Psoas muscle (tissue), 8 donors: ENCODE data around the gene ARHGAP24. TPM values are rescaled to one million over a fixed set of nuclear protein-coding genes. Genes with fewer than 3 reads are reported as not detected.

Experiments used
- ATAC-seq, 4 donors: fragments of 200-7000 bp; cut with Tn5 transposase; one replicate each; pipeline ENCODE4 v1.9.1; 2020; ENCODE audit warnings: moderate library complexity in 3 of 4, mild to moderate bottlenecking in 2 of 4
- DNase-seq, 2 donors: peaks; one replicate each; pipeline ENCODE4 v3.0.0-alpha.2; 2020
- H3K27ac ChIP-seq: fragments of 200-600 bp; one replicate; pipeline ENCODE4 v1.8.0; 2022
- H3K27me3 ChIP-seq, 3 donors: fragments of 200-600 bp in 1 of 3; one replicate each; pipeline versions ENCODE4 v1.6.1 to v1.8.0; 2013 to 2022; ENCODE audit warnings: low read length in 2 of 3, mild to moderate bottlenecking in 2 of 3, moderate library complexity in 1 of 3; ENCODE audit not compliant: insufficient read depth in 3 of 3
- H3K36me3 ChIP-seq, 2 donors: fragments of 200-600 bp in 1 of 2; one replicate each; pipeline versions ENCODE4 v1.6.1 to v1.8.0; 2013 to 2022; ENCODE audit warnings: low read depth in 1 of 2, mild to moderate bottlenecking in 1 of 2, moderate library complexity in 1 of 2; ENCODE audit not compliant: insufficient read depth in 1 of 2
- H3K4me1 ChIP-seq: fragments of 200-600 bp; one replicate; pipeline ENCODE4 v1.8.0; 2022
- H3K4me3 ChIP-seq: fragments of 200-600 bp; one replicate; pipeline ENCODE4 v1.8.0; 2022; ENCODE audit warnings: mild to moderate bottlenecking
- H3K9me3 ChIP-seq: fragments of 200-600 bp; one replicate; pipeline ENCODE4 v1.8.0; 2022
- WGBS, 3 donors: extraction: QIAGEN DNeasy Blood & Tissue Kit; methylation state at CpG; one replicate each; pipeline versions ENCODE4 v1.1.6 to v1.1.7; 2013; 5-methylcytosine and 5-hydroxymethylcytosine counted together
- intact Hi-C, 2 donors: fragments of 100-400 bp; cut with DNase I; formaldehyde crosslinking; loops; one replicate each; pipeline versions ENCODE4 v1.11.0 to v1.14.2; 2022
- polyA plus RNA-seq, 3 donors: library from polyadenylated mRNA; stranded (reverse); fragments of 200-250 nt; gene quantifications; one replicate each; pipeline ENCODE4 v1.2.3, GENCODE V29; 2013
- total RNA-seq, 4 donors: library from RNA; stranded (reverse); fragmentation: NEBNext Ultra II Directional in 2 of 4; extraction: Animal tissue kit (Norgen Biotek cat#: 25700) in 2 of 4; gene quantifications; one replicate each; pipeline versions ENCODE4 v1.2.1 to v1.2.4, GENCODE V29; 2021 to 2023
- TF ChIP-seq, protein P1 (sequence below): fragments of 200-600 bp; IDR thresholded peaks from one replicate; pipeline ENCODE4 v1.8.0; 2022; ENCODE audit warnings: antibody characterized with exemption
- donor health status: healthy with polysubstance abuse.
- donor health status: DM: no; HTN: no; CAD: no; lungs with moderate emphysema.
- donor health status: Bipolar disorder and iron deficiency.
- donor health status: healthy.
- donor health status: DM: yes; HTN: yes; CAD: no.
- donor health status: DM: no; HTN: no; CAD: no.
- donor health status: DM: no; HTN: no; CAD: no.
- donor health status: DM: yes; HTN: yes; CAD: no.

ARHGAP24 gene
- total and polyA plus RNA-seq, 7 donors, result 2.3 to 25.7 (median 4.6) TPM

- Histone ChIP-seq H3K4me1 (no peaks in the 10 kb centered on the region), H3K27me3 (no peaks in the 10 kb centered on the region), H3K27ac (no peak overlapping the region), H3K36me3 (no peaks in the 10 kb centered on the region), H3K9me3 (no peaks in the 10 kb centered on the region), H3K4me3 (no peak overlapping the region)
- no peak for DNase-seq
- no peak for ATAC-seq
- intact Hi-C loops, result no loop called here
- WGBS, 3 donors, result 95 to 100% (median 98%) methylated on average over 1 of the region's 1 CpG
- TF ChIP-seq, protein P1, sequence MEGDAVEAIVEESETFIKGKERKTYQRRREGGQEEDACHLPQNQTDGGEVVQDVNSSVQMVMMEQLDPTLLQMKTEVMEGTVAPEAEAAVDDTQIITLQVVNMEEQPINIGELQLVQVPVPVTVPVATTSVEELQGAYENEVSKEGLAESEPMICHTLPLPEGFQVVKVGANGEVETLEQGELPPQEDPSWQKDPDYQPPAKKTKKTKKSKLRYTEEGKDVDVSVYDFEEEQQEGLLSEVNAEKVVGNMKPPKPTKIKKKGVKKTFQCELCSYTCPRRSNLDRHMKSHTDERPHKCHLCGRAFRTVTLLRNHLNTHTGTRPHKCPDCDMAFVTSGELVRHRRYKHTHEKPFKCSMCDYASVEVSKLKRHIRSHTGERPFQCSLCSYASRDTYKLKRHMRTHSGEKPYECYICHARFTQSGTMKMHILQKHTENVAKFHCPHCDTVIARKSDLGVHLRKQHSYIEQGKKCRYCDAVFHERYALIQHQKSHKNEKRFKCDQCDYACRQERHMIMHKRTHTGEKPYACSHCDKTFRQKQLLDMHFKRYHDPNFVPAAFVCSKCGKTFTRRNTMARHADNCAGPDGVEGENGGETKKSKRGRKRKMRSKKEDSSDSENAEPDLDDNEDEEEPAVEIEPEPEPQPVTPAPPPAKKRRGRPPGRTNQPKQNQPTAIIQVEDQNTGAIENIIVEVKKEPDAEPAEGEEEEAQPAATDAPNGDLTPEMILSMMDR, result no peak
These were observed 511.3 kb downstream of the ARHGAP24 start for GRCh38 chr4:85986266-85986665.

- WGBS, 3 donors, result 91 to 99% (median 96%) methylated on average over 2 of the region's 2 CpGs
- no peaks in the 10 kb centered on the region for H3K27me3 ChIP-seq
- H3K9me3 ChIP-seq, result no peaks in the 10 kb centered on the region
- TF ChIP-seq, protein P1, result no peak
- H3K27ac ChIP-seq, result no peak overlapping the region
- no peaks in the 10 kb centered on the region for H3K4me1 ChIP-seq
- ATAC-seq, result no peak
- DNase-seq, result no peak
- peaks cover 0 to 10% of the 10 kb centered on the region in 2 donors for H3K36me3 ChIP-seq
- H3K4me3 ChIP-seq, result no peak overlapping the region
- intact Hi-C loops, result no loop called here
These were observed 518.7 kb downstream of the ARHGAP24 start for GRCh38 chr4:85993641-85994040.

- H3K4me3 ChIP-seq, result no peak overlapping the region
- TF ChIP-seq, protein P1, result no peak
- peaks cover 0 to 10% of the 10 kb centered on the region in 2 donors for H3K36me3 ChIP-seq
- H3K9me3 ChIP-seq, result no peaks in the 10 kb centered on the region
- no peak for DNase-seq
- intact Hi-C loops, result no loop called here
- H3K4me1 ChIP-seq, result no peaks in the 10 kb centered on the region
- H3K27me3 ChIP-seq, result no peaks in the 10 kb centered on the region
- ATAC-seq, result no peak
- H3K27ac ChIP-seq, result no peak overlapping the region
These were observed 519.6 kb downstream of the ARHGAP24 start for GRCh38 chr4:85994576-85994975.

- no peak for DNase-seq
- H3K27ac ChIP-seq, result no peak overlapping the region
- H3K27me3 ChIP-seq, result no peaks in the 10 kb centered on the region
- intact Hi-C loops, result no loop called here
- TF ChIP-seq, protein P1, result no peak
- H3K9me3 ChIP-seq, result no peaks in the 10 kb centered on the region
- H3K36me3 ChIP-seq, result peaks cover 0 to 10% of the 10 kb centered on the region in 2 donors
- no peak for ATAC-seq
- no peak overlapping the region for H3K4me3 ChIP-seq
- 92 to 94% (median 94%) methylated on average over 6 of the region's 6 CpGs for WGBS, 3 donors
- H3K4me1 ChIP-seq, result no peaks in the 10 kb centered on the region
These were observed 520.4 kb downstream of the ARHGAP24 start for GRCh38 chr4:85995361-85995760.

DNA sequence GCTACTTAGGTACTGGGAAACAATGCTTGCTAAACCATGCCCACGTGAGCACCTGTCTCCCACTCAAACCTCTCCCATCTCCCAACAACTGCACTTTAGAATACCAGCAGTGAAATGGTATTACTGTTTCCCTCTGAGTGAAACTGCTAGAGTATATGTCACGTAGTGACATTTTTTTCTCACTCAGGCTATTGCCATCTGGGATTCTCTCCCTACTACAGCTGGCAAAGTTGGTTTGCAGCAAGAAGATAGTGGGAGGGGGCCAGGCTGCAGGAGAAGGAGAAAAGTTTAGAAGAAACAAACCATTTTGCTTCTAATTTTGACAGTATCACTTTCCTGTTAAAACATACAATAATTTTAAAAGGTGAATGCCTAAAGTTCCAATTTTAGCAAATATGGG is 526.6 kb downstream of the ARHGAP24 start:
- intact Hi-C loops, result no loop called here
- WGBS, 3 donors, result 70 to 92% (median 76%) methylated on average over 2 of the region's 2 CpGs
- Histone ChIP-seq H3K27ac (no peak overlapping the region), H3K36me3 (peaks cover 0 to 3% of the 10 kb centered on the region in 2 donors), H3K9me3 (no peaks in the 10 kb centered on the region), H3K4me1 (no peaks in the 10 kb centered on the region), H3K4me3 (no peak overlapping the region), H3K27me3 (no peaks in the 10 kb centered on the region)
- TF ChIP-seq, protein P1, result no peak
- DNase-seq, result no peak
- no peak for ATAC-seq
